OCI-LY7 (cell line): ENCODE data around the gene BUD23. TPM values are rescaled to one million over a fixed set of nuclear protein-coding genes. Genes with fewer than 3 reads are reported as not detected.
A peak's percentile ranks its signal among the peaks of the same experiment; 100 is the strongest.

ENCODE experiments used
- BruUV-seq: library from RNA; stranded (reverse); fragments of 400-500 nt; replicated peaks from 2 replicates; lab custom pipeline; 2021; lab: Mats Ljungman, UMichigan
- CTCF ChIA-PET: fragments of 300-600 bp; sonication (Branson Sonifier 250); formaldehyde crosslinking; loops from one replicate; lab custom pipeline; 2022; ENCODE audit warnings: antibody characterized with exemption; ENCODE audit not compliant: unreplicated experiment; lab: Charles Lee
- POLR2A ChIA-PET: fragments of 300-600 bp; sonication (Branson Sonifier 250); formaldehyde crosslinking; loops from one replicate; lab custom pipeline; 2022; ENCODE audit warnings: antibody characterized with exemption; lab: Charles Lee
- DNase-seq: peaks from one replicate; pipeline ENCODE4 v3.0.0-alpha.2; 2015; ENCODE audit warnings: low spot score
- H2AFZ ChIP-seq: fragments of 200-600 bp; sonication (generic), shearing (Covaris generic); 2 replicates; pipeline ENCODE4 v1.6.1; 2014; ENCODE audit warnings: mild to moderate bottlenecking, antibody characterized with exemption, low read length, moderate library complexity
- H3K27ac ChIP-seq: fragments of 200-600 bp; sonication (generic); 2 replicates; pipeline ENCODE4 v1.5.1; 2014; ENCODE audit warnings: mixed run types, low read depth, mild to moderate bottlenecking, moderate library complexity, low read length, inconsistent platforms; ENCODE audit not compliant: poor library complexity, severe bottlenecking
- H3K36me3 ChIP-seq: fragments of 200-600 bp; sonication (generic); 2 replicates; pipeline ENCODE4 v1.6.1; 2014; ENCODE audit warnings: mild to moderate bottlenecking, antibody characterized with exemption, low read length, moderate library complexity, mixed read lengths; ENCODE audit not compliant: insufficient read depth
- H3K4me1 ChIP-seq: fragments of 200-600 bp; sonication (generic); 2 replicates; pipeline ENCODE4 v1.5.1; 2014; ENCODE audit warnings: mild to moderate bottlenecking, low read length; ENCODE audit not compliant: insufficient read depth, poor library complexity, severe bottlenecking
- H3K4me2 ChIP-seq: fragments of 200-600 bp; sonication (generic); 2 replicates; pipeline ENCODE4 v1.6.1; 2014; ENCODE audit warnings: mild to moderate bottlenecking, low read length
- H3K4me3 ChIP-seq: fragments of 200-600 bp; sonication (generic); 2 replicates; pipeline ENCODE4 v1.5.1; 2014; ENCODE audit warnings: mild to moderate bottlenecking, low read depth, low read length; ENCODE audit not compliant: poor library complexity, severe bottlenecking
- H3K79me2 ChIP-seq: fragments of 200-600 bp; sonication (generic); 2 replicates; pipeline ENCODE4 v1.6.1; 2016; ENCODE audit warnings: low read depth, mild to moderate bottlenecking, low read length, moderate library complexity, mixed read lengths; ENCODE audit not compliant: insufficient read depth
- H3K9me2 ChIP-seq: fragments of 200-600 bp; sonication (generic); 2 replicates; pipeline ENCODE4 v1.6.1; 2016; ENCODE audit warnings: mild to moderate bottlenecking, low read length, mixed read lengths; ENCODE audit not compliant: insufficient read depth
- H3K9me3 ChIP-seq: fragments of 200-600 bp; sonication (generic); 2 replicates; pipeline ENCODE4 v1.6.1; 2014; ENCODE audit warnings: mild to moderate bottlenecking, mixed run types, low read length, mixed read lengths
- H4K20me1 ChIP-seq: fragments of 200-600 bp; sonication (generic); 2 replicates; pipeline ENCODE4 v1.6.1; 2014; ENCODE audit warnings: mild to moderate bottlenecking, antibody characterized with exemption, low read length, moderate library complexity, mixed read lengths; ENCODE audit not compliant: insufficient read depth
- CTCF ChIP-seq: fragments of 200-600 bp; sonication (generic); conservative IDR thresholded peaks from 2 replicates; pipeline ENCODE4 v1.5.1; 2014; ENCODE audit warnings: mild to moderate bottlenecking, antibody characterized with exemption, low read length, moderate library complexity, mixed read lengths
- EZH2phosphoT487 ChIP-seq: fragments of 200-600 bp; sonication (generic); IDR thresholded peaks from 2 replicates; pipeline ENCODE4 v1.6.1; 2018; ENCODE audit warnings: low read depth, borderline replicate concordance, mild to moderate bottlenecking, mixed run types, antibody characterized with exemption, low read length, moderate library complexity, mixed read lengths
- intact Hi-C: fragments of 100-400 bp; cut with micrococcal nuclease; formaldehyde crosslinking; loops from one replicate; pipeline ENCODE4 v1.10.0; 2022; ENCODE audit not compliant: unreplicated experiment
- total RNA-seq, 2 experiments: library from RNA; depleted of rRNA in 1 of 2; stranded (reverse); fragments of >200 nt in 1 of 2; shearing (Covaris generic) in 1 of 2; gene quantifications; 2 replicates each; pipeline ENCODE4 v1.2.3, GENCODE V29; 2014 to 2022

Gene BUD23
- total RNA-seq, 2 experiments from 2014 or later = 58.1 to 91.1 TPM

GRCh38 chr7:73685311-73685710, 1.9 kb downstream of the BUD23 start:
- Histone ChIP-seq H3K9me2 (no peaks in the 10 kb centered on the region), H3K36me3 (peaks cover 49% of the 10 kb centered on the region), H3K4me2 (no peak overlapping the region), H3K27ac (no peak overlapping the region), H3K4me1 (peaks cover 32% of the 10 kb centered on the region), H2AFZ (no peak overlapping the region), H3K4me3 (no peak overlapping the region), H4K20me1 (0 out of 2 replicates have a peak, but pooled peaks cover 8% of the 10 kb centered on the region), H3K79me2 (peaks cover 61% of the 10 kb centered on the region), H3K9me3 (no peaks in the 10 kb centered on the region)
- TSS peak; percentile 39 for BruUV-seq
- ChIA-PET CTCF (no interaction called here), POLR2A (interaction anchor here (0.6 to 1.4 kb wide), 2 partner anchors 8 to 13 kb away, joined by 3 read pairs; no protein-coding TSS in a partner anchor)
- no peak for TF ChIP-seq CTCF
- no peak for TF ChIP-seq EZH2phosphoT487
- DNase-seq = no peak
- intact Hi-C loops = no loop called here

GRCh38 chr7:73688288-73688687, 4.9 kb downstream of the BUD23 start:
- no peak overlapping the region for H3K4me3 ChIP-seq
- CTCF ChIA-PET = no interaction called here
- peaks cover 10% of the 10 kb centered on the region for H3K4me1 ChIP-seq
- H3K79me2 ChIP-seq = peaks cover 34% of the 10 kb centered on the region
- BruUV-seq = no TSS peak
- no peak overlapping the region for H3K27ac ChIP-seq
- no peaks in the 10 kb centered on the region for H4K20me1 ChIP-seq
- H3K4me2 ChIP-seq = no peak overlapping the region
- TF ChIP-seq CTCF = no peak
- no peak overlapping the region for H2AFZ ChIP-seq
- H3K9me3 ChIP-seq = no peaks in the 10 kb centered on the region
- H3K9me2 ChIP-seq = no peaks in the 10 kb centered on the region
- no peak for DNase-seq
- intact Hi-C loops = no loop called here
- POLR2A ChIA-PET = no interaction called here
- H3K36me3 ChIP-seq = peaks cover 78% of the 10 kb centered on the region

GRCh38 chr7:73690646-73691045, 7.2 kb downstream of the BUD23 start:
- no TSS peak for BruUV-seq
- Histone ChIP-seq H3K4me2 (no peak overlapping the region), H3K9me2 (no peaks in the 10 kb centered on the region), H2AFZ (no peak overlapping the region), H3K79me2 (peaks cover 12% of the 10 kb centered on the region), H3K4me3 (no peak overlapping the region), H3K27ac (no peak overlapping the region), H3K4me1 (no peaks in the 10 kb centered on the region), H4K20me1 (no peaks in the 10 kb centered on the region), H3K9me3 (no peaks in the 10 kb centered on the region), H3K36me3 (peaks cover 94% of the 10 kb centered on the region)
- no peak for DNase-seq
- TF ChIP-seq EZH2phosphoT487 = no peak
- no peak for TF ChIP-seq CTCF
- intact Hi-C loops = no loop called here
- CTCF ChIA-PET = no interaction called here
- POLR2A ChIA-PET = interaction anchor here (0.7 kb wide), 1 partner anchor 217 kb away, joined by 3 read pairs; no protein-coding TSS in a partner anchor
